ENCODE data around the gene UBE2N. TPM values are rescaled to one million over a fixed set of nuclear protein-coding genes. Genes with fewer than 3 reads are reported as not detected.

UBE2N gene
- total and polyA plus RNA-seq, 10 of the 15 experiments (the other 5 are each of a cell fraction or from before 2014, with no cell fraction given) = 243 to 945 (median 443) TPM

DNA sequence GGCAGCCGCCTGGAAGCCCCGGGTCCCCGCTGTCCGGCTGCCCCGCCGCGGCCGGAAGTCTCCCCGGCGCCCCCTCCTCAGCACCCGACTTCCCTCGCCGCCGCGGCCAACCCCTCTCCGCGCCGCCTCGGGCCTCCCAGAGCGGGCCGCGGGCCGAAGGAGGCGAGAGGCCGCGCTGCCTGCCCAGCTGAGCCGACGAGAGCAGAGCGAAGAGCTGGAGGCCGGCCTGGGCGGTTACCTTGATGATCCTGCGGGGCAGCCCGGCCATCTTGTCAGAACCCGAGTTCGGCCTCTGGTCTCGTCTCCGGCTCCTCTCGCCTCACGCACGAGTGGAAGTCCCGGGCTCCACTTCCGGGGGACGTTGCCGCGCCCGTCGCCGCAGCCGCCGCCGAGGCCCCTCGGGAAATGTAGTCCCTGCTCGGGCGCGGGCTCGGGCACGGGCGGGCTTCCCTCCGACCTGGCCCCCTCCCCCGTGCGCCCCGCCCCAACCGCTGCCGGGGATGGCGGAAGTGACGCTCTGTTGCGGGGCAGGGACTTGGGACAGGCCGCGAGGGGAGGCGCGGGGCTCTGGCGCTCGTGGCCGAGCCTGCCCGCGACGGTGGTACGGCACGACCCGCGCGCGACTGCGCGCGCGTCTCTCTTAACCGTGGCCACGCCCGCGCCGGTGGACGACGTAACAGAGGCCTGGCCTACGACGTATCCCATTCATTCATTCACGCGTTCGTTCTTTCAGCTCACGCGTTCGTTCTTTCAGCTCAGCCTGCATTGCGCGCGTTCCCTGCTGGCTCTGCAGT is at the start of gene UBE2N (continued):
- TF ChIP-seq, protein P1, sequence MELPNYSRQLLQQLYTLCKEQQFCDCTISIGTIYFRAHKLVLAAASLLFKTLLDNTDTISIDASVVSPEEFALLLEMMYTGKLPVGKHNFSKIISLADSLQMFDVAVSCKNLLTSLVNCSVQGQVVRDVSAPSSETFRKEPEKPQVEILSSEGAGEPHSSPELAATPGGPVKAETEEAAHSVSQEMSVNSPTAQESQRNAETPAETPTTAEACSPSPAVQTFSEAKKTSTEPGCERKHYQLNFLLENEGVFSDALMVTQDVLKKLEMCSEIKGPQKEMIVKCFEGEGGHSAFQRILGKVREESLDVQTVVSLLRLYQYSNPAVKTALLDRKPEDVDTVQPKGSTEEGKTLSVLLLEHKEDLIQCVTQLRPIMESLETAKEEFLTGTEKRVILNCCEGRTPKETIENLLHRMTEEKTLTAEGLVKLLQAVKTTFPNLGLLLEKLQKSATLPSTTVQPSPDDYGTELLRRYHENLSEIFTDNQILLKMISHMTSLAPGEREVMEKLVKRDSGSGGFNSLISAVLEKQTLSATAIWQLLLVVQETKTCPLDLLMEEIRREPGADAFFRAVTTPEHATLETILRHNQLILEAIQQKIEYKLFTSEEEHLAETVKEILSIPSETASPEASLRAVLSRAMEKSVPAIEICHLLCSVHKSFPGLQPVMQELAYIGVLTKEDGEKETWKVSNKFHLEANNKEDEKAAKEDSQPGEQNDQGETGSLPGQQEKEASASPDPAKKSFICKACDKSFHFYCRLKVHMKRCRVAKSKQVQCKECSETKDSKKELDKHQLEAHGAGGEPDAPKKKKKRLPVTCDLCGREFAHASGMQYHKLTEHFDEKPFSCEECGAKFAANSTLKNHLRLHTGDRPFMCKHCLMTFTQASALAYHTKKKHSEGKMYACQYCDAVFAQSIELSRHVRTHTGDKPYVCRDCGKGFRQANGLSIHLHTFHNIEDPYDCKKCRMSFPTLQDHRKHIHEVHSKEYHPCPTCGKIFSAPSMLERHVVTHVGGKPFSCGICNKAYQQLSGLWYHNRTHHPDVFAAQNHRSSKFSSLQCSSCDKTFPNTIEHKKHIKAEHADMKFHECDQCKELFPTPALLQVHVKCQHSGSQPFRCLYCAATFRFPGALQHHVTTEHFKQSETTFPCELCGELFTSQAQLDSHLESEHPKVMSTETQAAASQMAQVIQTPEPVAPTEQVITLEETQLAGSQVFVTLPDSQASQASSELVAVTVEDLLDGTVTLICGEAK (IDR thresholded peaks at IDR 0.05; ENCODE audit: borderline replicate concordance) = peak; percentile 76; the same call in 1 of the 2 replicates
- TF ChIP-seq CHD1 (IDR thresholded peaks at IDR 0.05; ENCODE audit: low read depth, low read length) = no peak; the same call in 1 of the 2 replicates

DNA sequence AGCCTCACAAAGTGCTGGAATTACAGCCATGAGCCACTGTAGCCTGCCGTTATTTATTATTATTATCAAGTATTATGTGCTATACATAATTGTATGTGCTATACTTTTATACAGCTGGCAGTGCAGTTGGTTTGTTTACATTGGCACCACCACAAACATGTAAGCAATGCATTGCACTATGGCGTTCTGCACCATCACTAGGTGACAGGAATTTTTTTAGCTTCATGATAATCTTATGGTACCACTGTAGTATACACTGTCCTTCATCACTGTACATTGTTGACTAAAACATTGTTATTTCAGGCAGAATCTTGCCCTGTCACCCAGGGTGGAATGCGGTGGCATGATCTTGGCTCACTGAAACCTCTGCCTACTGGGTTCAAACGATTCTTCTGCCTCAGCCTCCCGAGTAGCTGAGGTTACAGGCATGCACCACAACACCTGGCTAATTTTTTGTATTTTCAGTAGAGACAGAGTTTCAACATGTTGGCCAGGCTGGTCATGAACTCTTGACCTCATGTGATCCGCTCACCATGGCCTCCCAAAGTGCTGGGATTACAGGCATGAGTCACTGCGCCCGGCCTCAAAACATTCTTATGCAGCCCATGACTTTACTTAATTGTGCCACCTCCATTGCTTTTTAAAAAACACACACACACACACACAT is 42.7 kb upstream of the UBE2N start:
- SMC1A ChIA-PET (ENCODE audit: uncharacterized antibody, unreplicated experiment) = interaction anchor here (1.2 to 1.7 kb wide), 4 partner anchors 9 to 65 kb away, joined by 3 to 6 read pairs (median 4); no protein-coding TSS in a partner anchor
- in situ Hi-C loops (cut with MboI) (no loop called here), intact Hi-C loops (cut with micrococcal nuclease; ENCODE audit: unreplicated experiment) (no loop called here)
- Histone ChIP-seq H3K9me3 (replicated peaks; ENCODE audit: control insufficient read depth, insufficient read depth, low read length) (no peaks in the 10 kb centered on the region), H3K4me1 (ENCODE audit: control insufficient read depth, insufficient read depth, low read length) (no peaks in the 10 kb centered on the region), H3K79me2 (ENCODE audit: control insufficient read depth, insufficient read depth, low read length) (no peaks in the 10 kb centered on the region), H3K27ac (ENCODE audit: control insufficient read depth, insufficient read depth) (no peak overlapping the region), H3K4me2 (ENCODE audit: control insufficient read depth, insufficient read depth) (no peak overlapping the region), H4K20me1 (ENCODE audit: control insufficient read depth, insufficient read depth) (no peaks in the 10 kb centered on the region), H3K36me3 (ENCODE audit: control insufficient read depth in 2 of 2, insufficient read depth in 2 of 2, low read length in 1 of 2) (peaks cover 5 to 24% of the 10 kb centered on the region in 2 experiments), H3K27me3 (replicated peaks in 1 of 2; ENCODE audit: control insufficient read depth in 2 of 2, insufficient read depth in 2 of 2, low read length in 1 of 2) (no peaks in the 10 kb centered on the region), H2AFZ (ENCODE audit: control insufficient read depth, low read depth, low read length) (no peak overlapping the region), H3K4me3 (no peak overlapping the region), H3K9ac (ENCODE audit: control insufficient read depth, insufficient read depth, low read length) (no peak overlapping the region)
- 93% methylated on average over 8 of the region's 8 CpGs for WGBS (ENCODE audit: insufficient coverage, insufficient replicate concordance, low lambda C conversion rate, missing lambda C conversion rate)
- DNase-seq (ENCODE audit: low read depth, low spot score) (no peak), FAIRE-seq (no peak), ATAC-seq (no peak)
- no TSS peak for BruUV-seq (replicated peaks)
- POLR2A ChIA-PET = interaction anchor here (0.6 kb wide), 2 partner anchors 12 to 62 kb away, joined by 3 to 5 read pairs; no protein-coding TSS in a partner anchor
- TF ChIP-seq, protein P2, sequence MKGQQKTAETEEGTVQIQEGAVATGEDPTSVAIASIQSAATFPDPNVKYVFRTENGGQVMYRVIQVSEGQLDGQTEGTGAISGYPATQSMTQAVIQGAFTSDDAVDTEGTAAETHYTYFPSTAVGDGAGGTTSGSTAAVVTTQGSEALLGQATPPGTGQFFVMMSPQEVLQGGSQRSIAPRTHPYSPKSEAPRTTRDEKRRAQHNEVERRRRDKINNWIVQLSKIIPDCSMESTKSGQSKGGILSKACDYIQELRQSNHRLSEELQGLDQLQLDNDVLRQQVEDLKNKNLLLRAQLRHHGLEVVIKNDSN (IDR thresholded peaks at IDR 0.05; ENCODE audit: borderline replicate concordance, extremely low read length, insufficient read depth, low read depth, low read length) = no peak
- TF ChIP-seq ATF7 (IDR thresholded peaks at IDR 0.05; ENCODE audit: low read depth) (no peak), MYB (IDR thresholded peaks at IDR 0.05; ENCODE audit: borderline replicate concordance, low read depth, low read length) (no peak), KDM1A (IDR thresholded peaks at IDR 0.05; ENCODE audit: borderline replicate concordance) (no peak), EGR1 (IDR thresholded peaks at IDR 0.05; ENCODE audit: borderline replicate concordance in 1 of 2, low read depth in 2 of 2, low read length in 2 of 2) (no peak), SIN3A (IDR thresholded peaks at IDR 0.05; ENCODE audit: low read depth, low read length) (no peak)
- RAD21 ChIA-PET (ENCODE audit: unreplicated experiment) = interaction anchor here (0.7 to 0.8 kb wide), 2 partner anchors 19 to 65 kb away, joined by 3 to 5 read pairs; no protein-coding TSS in a partner anchor
- CTCF ChIA-PET = interaction anchor here (1.3 to 1.9 kb wide), 2 partner anchors 11 to 19 kb away, joined by 4 to 9 read pairs; no protein-coding TSS in a partner anchor
